HFFc6 (cell line): ENCODE measurements around the gene PCGF3. TPM values are rescaled to one million over a fixed set of nuclear protein-coding genes. Genes with fewer than 3 reads are reported as not detected.

Source experiments
- DNase-seq: peaks from one replicate; pipeline ENCODE4 v3.0.0-alpha.2; 2018
- H3K27ac Mint-ChIP-seq: 2 replicates; pipeline ENCODE4 v1.8.0; 2020; ENCODE audit warnings: mild to moderate bottlenecking, mixed read lengths
- H3K27me3 Mint-ChIP-seq: 2 replicates; pipeline ENCODE4 v1.8.0; 2021; ENCODE audit warnings: mild to moderate bottlenecking, moderate library complexity, mixed read lengths; ENCODE audit not compliant: insufficient read depth
- H3K36me3 Mint-ChIP-seq: 2 replicates; pipeline ENCODE4 v1.8.0; 2021; ENCODE audit warnings: low read depth, mixed read lengths
- H3K4me1 Mint-ChIP-seq: 2 replicates; pipeline ENCODE4 v1.8.0; 2020; ENCODE audit warnings: low read depth, mixed read lengths
- H3K4me3 Mint-ChIP-seq: 2 replicates; pipeline ENCODE4 v1.8.0; 2020; ENCODE audit warnings: mild to moderate bottlenecking, moderate library complexity, mixed read lengths
- H3K9me3 Mint-ChIP-seq: 2 replicates; pipeline ENCODE4 v1.8.0; 2020; ENCODE audit warnings: mild to moderate bottlenecking, mixed read lengths
- long read RNA-seq: library from polyadenylated mRNA; unstranded; transcript quantifications from one replicate; pipeline ENCODE4 v2.0.0, GENCODE V29; 2019
- total RNA-seq, 6 experiments: library from RNA; stranded (reverse); fragmentation: NEBNext Ultra II Directional; extraction: Animal tissue kit (Norgen Biotek cat#: 25700); gene quantifications; 2 replicates in 1 of 6; 3 replicates in 5 of 6; pipeline ENCODE4 v1.2.3, GENCODE V29; 2021
- TF ChIP-seq, protein P1 (sequence below): fragments of 200-600 bp; sonication (generic); IDR thresholded peaks from 2 replicates; pipeline ENCODE4 v1.5.0; 2021; ENCODE audit warnings: antibody characterized with exemption, mild to moderate bottlenecking

The PCGF3 gene, protein sequence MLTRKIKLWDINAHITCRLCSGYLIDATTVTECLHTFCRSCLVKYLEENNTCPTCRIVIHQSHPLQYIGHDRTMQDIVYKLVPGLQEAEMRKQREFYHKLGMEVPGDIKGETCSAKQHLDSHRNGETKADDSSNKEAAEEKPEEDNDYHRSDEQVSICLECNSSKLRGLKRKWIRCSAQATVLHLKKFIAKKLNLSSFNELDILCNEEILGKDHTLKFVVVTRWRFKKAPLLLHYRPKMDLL
- 10 to 100 TPM; 28.5 to 34.5 (median 30.2) TPM for total RNA-seq
- long read RNA-seq, full-length matches to known transcripts, result 16 of 20 reads
- long read RNA-seq, partial matches to known transcripts, result 0 of 20 reads
- long read RNA-seq, other reads (novel, unspliced or antisense), result 4 of 20 reads

DNA sequence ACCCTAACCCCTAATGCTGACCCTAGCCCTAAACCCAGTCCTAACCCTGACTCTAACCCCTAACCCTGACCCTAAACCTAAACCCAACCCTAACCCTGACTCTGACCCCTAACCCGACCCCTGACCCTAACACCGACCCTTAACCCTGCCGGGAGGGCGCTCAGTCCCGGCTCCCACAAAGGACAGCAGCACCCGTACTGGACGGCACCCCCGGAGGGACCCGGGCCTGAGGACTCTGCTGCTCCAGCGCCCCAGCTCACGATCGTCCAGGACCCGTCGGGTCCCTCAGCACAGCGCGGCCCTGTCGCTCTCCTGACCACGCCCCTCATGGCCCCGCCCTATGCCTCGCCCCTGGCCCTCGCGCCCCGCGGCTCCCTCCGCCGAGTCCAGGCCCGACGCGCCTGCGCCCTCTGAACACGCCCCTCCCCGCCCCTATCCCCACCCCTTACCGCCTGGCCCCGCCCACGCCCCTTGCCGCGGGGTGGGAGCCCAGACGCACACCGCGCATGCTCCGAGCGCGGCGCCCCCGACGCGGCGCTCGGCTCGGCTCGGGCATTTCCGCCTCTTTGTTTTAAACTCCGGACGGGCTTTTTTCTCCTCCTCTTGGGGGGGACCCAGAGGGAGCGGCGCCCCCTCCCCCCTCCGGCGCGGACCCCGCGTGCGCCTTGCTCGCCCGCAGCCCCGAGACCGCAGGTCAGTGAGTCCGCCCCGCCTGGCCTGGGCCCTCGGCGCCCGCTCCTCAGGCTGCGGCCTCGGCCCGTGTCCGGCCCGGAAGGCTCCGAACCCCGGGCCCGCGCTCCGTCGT lies at the start of gene PCGF3:
Gene PCGF3, plus strand, starts transcription at position 555 of the 805 bp plus-strand sequence. CDS start 27,849 bp downstream, outside the sequence.
- Mint-ChIP-seq H3K27ac (no peak within 1 kb of the TSS), H3K9me3 (no peaks in the 10 kb centered on the region), H3K4me3 (peak within 1 kb of the TSS; percentile 46; the same call in 1 of the 2 replicates), H3K4me1 (peaks cover 12% of the 10 kb centered on the region), H3K27me3 (peaks cover 9% of the 10 kb centered on the region), H3K36me3 (peaks cover 16% of the 10 kb centered on the region)
- TF ChIP-seq, protein P1, sequence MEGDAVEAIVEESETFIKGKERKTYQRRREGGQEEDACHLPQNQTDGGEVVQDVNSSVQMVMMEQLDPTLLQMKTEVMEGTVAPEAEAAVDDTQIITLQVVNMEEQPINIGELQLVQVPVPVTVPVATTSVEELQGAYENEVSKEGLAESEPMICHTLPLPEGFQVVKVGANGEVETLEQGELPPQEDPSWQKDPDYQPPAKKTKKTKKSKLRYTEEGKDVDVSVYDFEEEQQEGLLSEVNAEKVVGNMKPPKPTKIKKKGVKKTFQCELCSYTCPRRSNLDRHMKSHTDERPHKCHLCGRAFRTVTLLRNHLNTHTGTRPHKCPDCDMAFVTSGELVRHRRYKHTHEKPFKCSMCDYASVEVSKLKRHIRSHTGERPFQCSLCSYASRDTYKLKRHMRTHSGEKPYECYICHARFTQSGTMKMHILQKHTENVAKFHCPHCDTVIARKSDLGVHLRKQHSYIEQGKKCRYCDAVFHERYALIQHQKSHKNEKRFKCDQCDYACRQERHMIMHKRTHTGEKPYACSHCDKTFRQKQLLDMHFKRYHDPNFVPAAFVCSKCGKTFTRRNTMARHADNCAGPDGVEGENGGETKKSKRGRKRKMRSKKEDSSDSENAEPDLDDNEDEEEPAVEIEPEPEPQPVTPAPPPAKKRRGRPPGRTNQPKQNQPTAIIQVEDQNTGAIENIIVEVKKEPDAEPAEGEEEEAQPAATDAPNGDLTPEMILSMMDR, result no peak
- DNase-seq, result peak; percentile 89

DNA sequence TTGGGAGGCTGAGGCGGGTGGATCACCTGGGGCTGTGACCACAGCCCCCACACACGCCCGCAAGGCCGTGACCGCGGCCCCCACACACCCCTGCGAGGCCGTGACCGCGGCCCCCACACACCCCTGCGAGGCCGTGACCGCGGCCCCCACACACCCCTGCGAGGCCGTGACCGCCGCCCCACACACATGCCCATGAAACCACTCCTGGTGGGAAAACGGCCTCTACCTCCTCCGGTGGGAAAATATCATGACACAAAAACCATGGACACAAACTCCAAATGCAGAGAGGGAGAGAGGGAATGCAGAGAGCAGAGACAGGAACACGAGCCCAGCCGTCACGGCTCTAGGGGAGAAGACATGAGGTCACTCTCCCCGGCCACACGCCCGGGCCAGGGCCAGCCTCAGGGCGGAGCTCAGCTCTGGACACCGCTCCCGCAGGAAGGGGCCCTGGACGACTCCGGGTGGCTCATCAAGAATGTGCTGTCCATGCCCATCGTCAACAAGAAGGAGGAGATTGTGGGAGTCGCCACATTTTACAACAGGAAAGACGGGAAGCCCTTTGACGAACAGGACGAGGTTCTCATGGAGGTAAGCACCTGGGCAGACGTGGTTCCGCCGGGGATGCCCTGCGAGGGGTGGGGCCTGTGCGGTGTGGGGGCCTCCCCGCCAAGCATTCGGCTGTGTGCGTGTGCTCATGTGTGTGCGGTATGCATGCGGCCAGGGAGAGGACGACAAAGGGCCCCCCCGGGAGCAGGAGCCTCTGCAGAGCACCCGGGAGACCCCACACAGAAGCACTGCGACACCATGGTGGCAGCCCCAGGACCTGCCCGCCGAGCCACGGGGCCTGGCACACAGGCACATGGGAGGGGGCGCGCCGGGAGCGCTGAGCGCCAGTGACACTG lies 48.9 kb upstream of the PCGF3 start:
- Mint-ChIP-seq H3K4me1 (no peaks in the 10 kb centered on the region), H3K4me3 (no peak overlapping the region), H3K27me3 (no peaks in the 10 kb centered on the region; the same call in none of the 2 replicates), H3K9me3 (peaks cover 53% of the 10 kb centered on the region), H3K36me3 (peaks cover 17% of the 10 kb centered on the region), H3K27ac (no peak overlapping the region)
- TF ChIP-seq, protein P1, result no peak
- DNase-seq, result no peak

DNA sequence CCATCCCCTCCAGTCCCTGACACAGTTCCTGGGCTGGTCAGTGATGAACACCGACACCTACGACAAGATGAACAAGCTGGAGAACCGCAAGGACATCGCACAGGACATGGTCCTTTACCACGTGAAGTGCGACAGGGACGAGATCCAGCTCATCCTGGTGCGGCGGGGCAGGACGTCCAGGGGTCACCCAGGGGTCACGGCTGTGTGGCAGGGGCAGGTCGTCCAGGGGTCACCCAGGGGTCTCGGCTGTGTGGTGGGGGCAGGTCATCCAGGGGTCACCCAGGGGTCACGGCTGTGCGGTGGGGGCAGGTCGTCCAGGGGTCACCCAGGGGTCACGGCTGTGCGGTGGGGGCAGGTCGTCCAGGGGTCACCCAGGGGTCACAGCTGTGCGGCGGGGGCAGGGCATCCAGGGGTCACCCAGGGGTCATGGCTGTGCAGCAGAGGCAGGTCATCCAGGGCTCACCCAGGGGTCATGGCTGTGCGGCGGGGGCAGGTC lies 48.2 kb upstream of the PCGF3 start:
- no peak for DNase-seq
- TF ChIP-seq, protein P1, result no peak
- Mint-ChIP-seq H3K4me3 (no peak overlapping the region), H3K27me3 (no peaks in the 10 kb centered on the region; the same call in none of the 2 replicates), H3K36me3 (peaks cover 17% of the 10 kb centered on the region), H3K9me3 (peaks cover 53% of the 10 kb centered on the region), H3K27ac (no peak overlapping the region), H3K4me1 (no peaks in the 10 kb centered on the region)

DNA sequence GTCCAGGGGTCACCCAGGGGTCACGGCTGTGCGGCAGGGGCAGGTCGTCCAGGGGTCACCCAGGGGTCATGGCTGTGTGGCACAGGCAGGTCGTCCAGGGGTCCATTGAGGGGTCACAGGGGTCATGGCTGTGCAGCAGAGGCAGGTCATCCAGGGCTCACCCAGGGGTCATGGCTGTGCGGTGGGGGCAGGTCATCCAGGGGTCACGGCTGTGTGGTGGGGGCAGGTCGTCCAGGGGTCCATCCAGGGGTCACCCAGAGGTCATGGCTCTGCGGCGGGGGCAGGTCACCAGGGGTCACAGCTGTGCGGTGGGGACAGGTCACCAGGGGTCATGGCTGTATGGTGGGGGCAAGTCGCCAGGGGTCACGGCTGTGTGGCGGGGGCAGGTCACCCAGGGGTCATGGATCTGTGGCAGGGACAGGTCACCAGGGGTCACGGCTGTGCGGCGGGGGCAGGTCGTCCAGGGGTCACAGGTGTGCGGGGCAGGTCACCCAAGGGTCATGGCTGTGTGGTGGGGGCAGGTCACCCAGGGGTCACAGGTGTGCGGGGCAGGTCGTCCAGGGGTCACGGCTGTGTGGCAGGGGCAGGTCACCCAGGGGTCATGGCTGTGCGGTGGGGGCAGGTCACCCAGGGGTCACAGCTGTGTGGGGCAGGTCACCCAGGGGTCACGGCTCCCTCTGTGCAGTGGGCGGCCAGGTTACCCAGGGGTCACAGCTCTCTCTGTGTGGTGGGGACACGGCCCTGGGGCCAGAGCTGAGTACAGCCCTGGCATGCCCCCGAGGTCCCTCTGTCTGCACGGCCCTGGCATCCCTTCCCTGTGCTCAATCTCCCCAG lies 47.6 kb upstream of the PCGF3 start:
- Mint-ChIP-seq H3K4me3 (no peak overlapping the region), H3K27me3 (peaks cover 3% of the 10 kb centered on the region)
- no peak for DNase-seq

More for the DNA sequence above, 47.6 kb upstream of the PCGF3 start:
- TF ChIP-seq, protein P1, result no peak
- H3K4me1 Mint-ChIP-seq, result no peaks in the 10 kb centered on the region
- peaks cover 14% of the 10 kb centered on the region for H3K36me3 Mint-ChIP-seq
- peaks cover 48% of the 10 kb centered on the region for H3K9me3 Mint-ChIP-seq
- no peak overlapping the region for H3K27ac Mint-ChIP-seq
